ENCODE results near the gene SEPTIN1. TPM values are rescaled to one million over a fixed set of nuclear protein-coding genes. Genes with fewer than 3 reads are reported as not detected.

SEPTIN1 gene
- 0.26 and 0.43 TPM in 2 replicates for total RNA-seq (2014; rRNA removed; shearing (Covaris generic))
- polyA plus RNA-seq (2015; cell fraction: cytosol; rRNA removed) = 0.44 and 0.70 TPM in 2 replicates
- 0.10 and 0.18 TPM in 2 replicates for polyA plus RNA-seq (2015; cell fraction: nucleus; rRNA removed)

DNA sequence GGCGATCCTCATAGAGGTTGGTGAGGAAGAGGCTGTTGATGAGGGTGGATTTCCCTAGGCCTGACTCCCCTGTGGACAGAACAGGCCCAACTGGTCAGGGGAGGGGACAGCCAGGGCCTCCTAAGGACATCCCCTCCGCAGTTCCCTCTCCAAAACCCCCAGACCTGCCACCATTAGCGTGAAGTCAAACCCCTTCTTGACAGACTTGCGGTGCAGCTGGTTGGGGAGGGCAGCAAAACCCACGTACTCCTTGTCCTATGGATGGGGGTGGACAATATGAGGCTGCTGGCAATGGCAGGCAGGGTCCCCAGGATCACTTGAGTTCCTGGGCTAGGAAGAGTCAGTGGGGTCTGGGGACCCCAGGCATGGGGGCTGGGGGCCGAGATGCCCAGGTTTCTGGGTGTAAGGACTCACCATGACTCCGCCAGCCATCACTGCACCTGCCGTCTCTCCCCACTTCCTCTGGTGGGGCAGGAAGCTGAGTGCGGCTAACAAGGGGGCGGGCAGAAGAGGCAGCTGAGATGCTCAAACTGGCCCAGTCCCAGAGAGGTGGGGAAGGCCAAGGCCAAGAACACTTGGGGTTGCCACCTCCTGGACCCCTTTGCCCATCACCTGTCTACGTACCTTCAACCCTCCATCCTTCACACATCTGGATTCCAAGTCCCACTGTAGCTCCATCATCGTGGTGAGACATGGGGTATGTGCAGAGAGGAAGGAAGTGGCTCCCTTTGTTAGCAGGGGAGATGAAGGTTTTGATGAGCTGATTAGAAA lies at the start of gene SEPTIN1:
Gene SEPTIN1, minus strand, starts transcription at position 451 of the 771 bp plus-strand sequence. Its CDS starts 19 bp downstream, at position 432.
- DNase-seq (ENCODE audit: low read depth) = no peak

- DNase-seq (ENCODE audit: low read depth) = no peak
Observed at GRCh38 chr16:30430428-30430970, 48.1 kb upstream of the SEPTIN1 start.

- peak; percentile 98 for DNase-seq (ENCODE audit: low read depth)
Observed at GRCh38 chr16:30429678-30430427, 47.5 kb upstream of the SEPTIN1 start, which contains the start of gene DCTPP1. Gene DCTPP1 (minus strand): TSS chr16:30430030. CDS start chr16:30429980, 50 bp downstream.

GRCh38 chr16:30429418-30429677 lies 47.0 kb upstream of the SEPTIN1 start:
- DNase-seq (ENCODE audit: low read depth) = no peak

DNA sequence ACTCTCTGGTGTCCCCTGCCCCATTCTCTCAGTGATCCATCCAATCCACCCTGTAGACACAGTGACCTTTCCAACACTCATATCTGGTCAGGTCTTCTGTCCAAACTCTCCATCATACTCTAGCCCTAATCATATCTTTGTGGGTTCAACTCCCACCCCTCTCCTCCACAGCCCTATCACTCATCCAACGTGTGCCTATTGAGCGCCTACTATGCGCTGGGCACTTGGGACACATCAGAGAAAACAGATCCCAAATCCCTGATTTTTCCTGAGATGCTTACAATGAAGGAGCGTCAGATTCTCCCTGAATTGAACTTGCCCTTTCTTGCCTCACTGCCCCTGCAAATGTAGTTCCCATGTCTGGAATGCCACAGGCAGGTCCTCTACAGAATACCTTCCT lies 45.7 kb upstream of the SEPTIN1 start:
- DNase-seq (ENCODE audit: low read depth) = no peak

- no peak for DNase-seq (ENCODE audit: low read depth)
Observed at GRCh38 chr16:30421010-30421409, 38.6 kb upstream of the SEPTIN1 start.

- DNase-seq (ENCODE audit: low read depth) = no peak
Observed at GRCh38 chr16:30418350-30419181, 36.2 kb upstream of the SEPTIN1 start.

DNA sequence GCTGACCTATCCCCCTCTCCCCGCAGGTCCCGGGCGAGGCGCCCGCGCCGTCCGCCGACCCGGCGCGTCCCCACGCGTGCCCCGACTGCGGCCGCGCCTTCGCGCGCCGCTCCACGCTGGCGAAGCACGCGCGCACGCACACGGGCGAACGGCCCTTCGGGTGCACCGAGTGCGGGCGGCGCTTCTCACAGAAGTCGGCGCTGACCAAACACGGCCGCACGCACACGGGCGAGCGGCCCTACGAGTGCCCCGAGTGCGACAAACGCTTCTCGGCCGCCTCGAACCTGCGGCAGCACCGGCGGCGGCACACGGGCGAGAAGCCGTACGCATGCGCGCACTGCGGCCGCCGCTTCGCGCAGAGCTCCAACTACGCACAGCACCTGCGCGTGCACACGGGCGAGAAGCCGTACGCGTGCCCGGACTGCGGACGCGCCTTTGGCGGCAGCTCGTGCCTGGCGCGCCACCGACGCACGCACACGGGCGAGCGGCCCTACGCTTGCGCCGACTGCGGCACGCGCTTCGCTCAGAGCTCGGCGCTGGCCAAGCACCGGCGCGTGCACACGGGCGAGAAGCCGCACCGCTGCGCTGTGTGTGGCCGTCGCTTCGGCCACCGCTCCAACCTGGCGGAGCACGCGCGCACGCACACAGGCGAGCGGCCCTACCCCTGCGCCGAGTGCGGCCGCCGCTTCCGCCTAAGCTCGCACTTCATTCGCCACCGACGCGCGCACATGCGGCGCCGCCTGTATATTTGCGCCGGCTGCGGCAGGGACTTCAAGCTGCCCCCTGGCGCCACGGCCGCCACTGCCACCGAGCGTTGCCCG lies 35.4 kb upstream of the SEPTIN1 start:
- DNase-seq (ENCODE audit: low read depth) = no peak

DNA sequence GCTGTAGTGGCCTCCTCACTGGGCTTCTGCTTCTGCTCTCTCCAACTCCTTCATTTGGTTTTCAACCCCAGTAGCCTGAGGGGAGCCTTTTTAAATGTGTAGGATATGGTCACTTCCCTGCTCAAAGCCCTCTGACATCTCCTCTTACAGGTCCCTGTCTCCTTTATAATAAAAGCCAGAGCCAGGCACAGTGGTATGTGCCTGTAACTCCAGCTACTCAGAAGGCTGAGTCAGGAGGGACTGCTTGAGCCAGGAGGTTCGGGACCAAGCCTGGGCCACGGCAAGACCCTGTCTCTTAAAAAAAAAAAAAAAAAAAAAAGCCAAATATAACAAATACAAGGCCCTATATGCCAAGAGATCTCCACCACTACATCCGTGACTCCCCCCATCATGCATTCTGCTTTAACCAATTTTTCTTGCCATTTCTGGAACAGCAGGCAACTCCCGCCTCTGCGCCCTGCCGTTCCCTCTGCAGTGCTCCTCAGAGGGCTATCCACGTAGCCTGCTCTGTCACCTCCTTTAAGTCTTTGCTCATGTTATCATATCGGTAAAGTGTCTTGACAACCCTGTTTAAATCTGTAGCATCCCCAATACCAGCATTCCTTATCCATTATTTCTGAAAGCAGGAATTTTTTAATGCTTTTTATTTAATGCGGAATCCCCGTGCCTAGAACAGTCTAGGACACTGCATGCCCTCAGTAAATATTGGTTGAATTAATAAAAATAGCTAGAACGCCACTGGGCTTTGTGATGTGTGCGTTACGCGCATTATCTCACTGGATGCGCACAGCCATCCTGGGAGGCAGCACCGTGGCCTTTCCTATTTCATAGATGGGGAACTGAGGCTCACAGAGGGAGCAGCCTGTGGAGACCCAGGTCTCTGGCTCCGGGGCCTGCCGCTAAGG lies 34.5 kb upstream of the SEPTIN1 start:
- no peak for DNase-seq (ENCODE audit: low read depth)

DNA sequence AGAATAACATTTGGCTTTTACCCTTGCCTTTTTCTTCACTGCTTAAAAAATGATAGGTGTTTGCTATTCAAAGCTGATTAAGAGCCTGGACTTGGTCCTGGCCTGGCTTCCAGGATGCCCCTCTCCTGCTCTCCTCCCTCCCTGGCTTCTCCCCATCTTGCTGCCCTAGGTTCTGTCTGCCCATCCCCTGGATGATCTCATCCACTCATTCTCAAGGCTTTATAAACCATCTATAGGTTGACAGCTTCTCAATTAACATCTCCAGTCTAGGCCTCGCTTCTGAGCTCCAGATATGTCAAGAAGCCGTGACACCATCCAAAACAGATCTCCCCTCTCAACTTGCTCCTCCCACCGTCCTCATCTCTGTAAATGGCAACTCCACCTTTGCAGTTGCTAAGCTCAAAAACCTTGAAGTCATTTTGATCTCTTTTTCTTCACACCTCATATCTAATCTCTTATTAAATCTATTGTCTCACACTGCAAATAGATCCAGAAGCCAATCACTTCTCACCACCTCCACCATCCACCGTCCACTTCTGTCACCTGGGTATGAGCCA lies 33.8 kb upstream of the SEPTIN1 start:
- DNase-seq (ENCODE audit: low read depth) = no peak

DNA sequence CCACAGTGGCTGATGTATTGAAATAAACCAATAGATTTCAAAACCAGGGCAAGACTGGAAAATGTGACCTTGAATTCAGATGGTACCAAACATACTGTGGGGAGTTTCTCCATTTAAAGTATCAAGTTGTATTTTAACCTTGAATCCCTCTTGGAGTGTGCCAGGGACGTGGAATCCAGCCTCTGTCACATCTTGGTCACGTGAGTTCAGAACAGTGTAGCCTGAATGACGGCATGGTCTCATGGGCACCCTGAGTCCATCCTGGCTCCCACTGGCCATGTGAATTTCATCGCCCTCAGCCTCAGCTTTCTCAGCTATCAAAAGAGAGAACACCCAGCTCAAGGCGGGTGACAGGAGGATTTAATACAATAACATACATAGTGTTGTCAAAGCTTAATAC lies 31.8 kb upstream of the SEPTIN1 start:
- DNase-seq (ENCODE audit: low read depth) = no peak

DNA sequence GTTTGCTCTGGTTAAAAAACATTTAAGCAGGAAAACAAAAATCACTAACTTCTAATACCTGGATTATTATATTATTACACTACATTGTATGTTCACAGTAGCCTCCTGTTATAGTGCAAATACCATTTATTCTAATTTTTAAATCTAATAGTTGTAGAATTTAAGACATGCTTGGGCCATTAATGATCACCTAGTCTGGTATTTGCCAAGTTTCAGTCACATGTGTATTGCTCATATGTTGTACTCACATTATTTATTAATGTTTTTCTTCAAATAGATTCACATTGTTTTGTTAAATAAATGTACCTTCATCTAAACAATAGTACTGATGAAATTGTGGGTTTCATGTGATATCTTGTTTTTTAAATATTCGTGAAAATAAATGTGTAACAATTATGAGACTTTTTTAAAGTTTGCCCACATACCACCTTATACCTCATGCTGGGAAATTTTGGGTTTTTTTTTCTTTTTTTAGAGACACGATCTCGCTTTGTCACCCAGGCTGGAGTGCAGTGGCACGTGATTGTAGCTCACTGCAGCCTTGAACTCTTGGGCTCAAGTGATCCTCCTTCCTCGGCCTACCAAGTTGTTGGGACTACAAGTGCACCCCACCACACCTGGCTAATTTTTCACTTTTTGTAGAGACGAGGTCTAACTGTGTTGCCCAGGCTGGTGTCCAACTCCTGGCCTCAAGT lies 30.9 kb upstream of the SEPTIN1 start:
- DNase-seq (ENCODE audit: low read depth) = no peak

- DNase-seq (ENCODE audit: low read depth) = peak; percentile 83
Observed at GRCh38 chr16:30409125-30410060, 27.0 kb upstream of the SEPTIN1 start.

DNA sequence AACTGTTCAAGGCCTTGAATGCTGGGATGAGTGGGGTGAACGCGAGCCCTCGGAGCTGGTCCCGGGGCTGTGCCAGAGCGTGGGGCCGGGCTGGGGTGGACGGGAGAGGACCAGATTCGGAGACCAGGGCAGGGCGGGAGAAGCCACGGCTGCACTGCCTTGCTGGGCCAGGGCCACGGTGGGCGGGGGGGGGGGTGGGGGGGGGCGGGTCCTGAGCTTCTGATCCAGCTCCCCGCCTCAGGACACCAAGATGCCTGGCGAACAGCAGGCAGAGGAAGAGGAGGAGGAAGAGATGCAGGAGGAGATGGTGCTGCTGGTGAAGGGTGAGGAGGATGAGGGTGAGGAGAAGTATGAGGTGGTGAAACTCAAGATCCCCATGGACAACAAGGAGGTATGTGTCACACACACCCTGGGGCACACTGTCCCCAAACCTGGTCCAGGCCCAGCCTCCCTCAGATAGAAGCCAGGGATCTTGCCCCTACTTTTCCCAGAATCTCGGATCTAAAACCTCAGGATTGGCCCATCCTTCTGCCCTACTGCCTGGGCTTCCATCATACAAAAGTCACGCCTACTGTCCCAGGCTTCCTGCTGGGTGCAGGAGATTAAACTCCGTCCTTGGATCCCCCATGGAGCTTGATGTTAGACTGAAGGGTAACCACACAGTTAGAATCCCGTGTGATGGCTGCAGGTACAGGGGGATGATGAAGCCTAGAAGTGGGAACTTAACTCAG lies 25.6 kb upstream of the SEPTIN1 start:
- no peak for DNase-seq (ENCODE audit: low read depth)

- DNase-seq (ENCODE audit: low read depth) = peak; percentile 84
Observed at GRCh38 chr16:30407102-30407803, 24.9 kb upstream of the SEPTIN1 start, which contains the start of gene ZNF771. Gene ZNF771 (plus strand): TSS chr16:30407606. CDS start chr16:30408054, 448 bp downstream.

DNA sequence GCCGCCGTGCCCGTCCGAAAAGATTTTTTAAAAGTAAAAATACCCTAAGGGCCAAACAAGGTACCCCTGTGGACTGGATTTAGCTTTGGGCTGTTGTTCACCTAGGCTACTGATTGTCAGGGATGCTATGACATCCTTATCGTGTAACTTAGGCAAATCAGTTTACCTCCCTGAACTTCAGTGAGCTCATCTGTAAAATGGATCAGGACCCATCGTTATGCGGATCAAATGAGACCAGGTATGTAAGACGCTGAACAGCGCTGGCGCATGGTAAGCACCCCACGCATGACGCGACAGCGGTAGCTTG lies 24.4 kb upstream of the SEPTIN1 start:
- no peak for DNase-seq (ENCODE audit: low read depth)

Data from HT1080 (cell line).